ENCODE results near the gene PCBP3. TPM values are rescaled to one million over a fixed set of nuclear protein-coding genes. Genes with fewer than 3 reads are reported as not detected.

PCBP3 gene
- total RNA-seq, 4 donors from 2014 or later: 0.13 to 0.26 TPM; not detected in 2

DNA sequence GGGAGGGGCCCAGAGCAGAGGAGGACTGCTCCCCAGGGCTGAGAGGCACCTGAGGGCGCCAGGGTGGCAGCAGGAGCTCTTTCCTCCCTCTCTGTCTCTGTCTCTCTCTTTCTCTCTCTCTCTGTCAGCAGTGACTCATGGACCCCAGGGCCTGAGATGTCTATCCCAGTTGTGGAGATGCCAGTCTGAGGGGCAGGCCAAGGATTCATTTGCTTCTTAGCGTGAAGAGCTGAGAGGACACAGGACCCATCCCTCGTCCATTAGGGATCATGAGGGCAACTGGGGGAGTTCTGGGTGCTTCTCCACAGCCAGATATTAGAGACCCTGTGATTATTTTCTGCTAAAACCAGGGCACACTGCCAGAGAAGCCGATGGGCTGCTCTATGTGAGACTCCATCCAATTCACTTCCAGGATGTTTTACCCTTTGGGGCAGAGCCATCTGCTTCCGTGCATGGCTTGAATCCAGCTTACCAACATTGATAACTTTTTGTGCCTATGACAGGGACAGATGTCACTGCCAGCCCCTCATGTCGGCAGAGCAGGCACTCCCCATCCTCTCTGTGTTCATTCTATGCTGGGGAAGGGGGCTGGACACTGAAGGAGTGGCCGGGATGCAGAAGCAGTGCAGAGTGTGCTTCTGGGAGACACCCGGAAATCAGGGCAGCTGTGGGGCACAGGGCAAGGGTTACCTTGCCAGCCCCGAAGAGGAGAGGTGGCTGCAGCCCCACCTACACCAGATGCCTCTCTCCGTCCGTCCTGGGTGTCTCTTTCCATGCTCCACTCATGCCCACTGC, 4.1 kb upstream of the PCBP3 start:
- Histone ChIP-seq H3K4me3 (no peak overlapping the region), H3K27me3 (peaks cover 10 to 32% (median 27%) of the 10 kb centered on the region in 3 donors), H3K27ac (no peak overlapping the region), H3K4me1 (peaks cover 0 to 3% of the 10 kb centered on the region in 2 donors), H3K36me3 (no peaks in the 10 kb centered on the region), H3K9me3 (no peaks in the 10 kb centered on the region)
- ATAC-seq (no peak), DNase-seq (no peak)
- intact Hi-C loops (cut with DNase I; ENCODE audit: low total_unique reads) (no loop called here), in situ Hi-C loops (cut with MboI; ENCODE audit: low sequenced_read_pairs in 4 of 4) (no loop called here)
- TF ChIP-seq, protein P1, sequence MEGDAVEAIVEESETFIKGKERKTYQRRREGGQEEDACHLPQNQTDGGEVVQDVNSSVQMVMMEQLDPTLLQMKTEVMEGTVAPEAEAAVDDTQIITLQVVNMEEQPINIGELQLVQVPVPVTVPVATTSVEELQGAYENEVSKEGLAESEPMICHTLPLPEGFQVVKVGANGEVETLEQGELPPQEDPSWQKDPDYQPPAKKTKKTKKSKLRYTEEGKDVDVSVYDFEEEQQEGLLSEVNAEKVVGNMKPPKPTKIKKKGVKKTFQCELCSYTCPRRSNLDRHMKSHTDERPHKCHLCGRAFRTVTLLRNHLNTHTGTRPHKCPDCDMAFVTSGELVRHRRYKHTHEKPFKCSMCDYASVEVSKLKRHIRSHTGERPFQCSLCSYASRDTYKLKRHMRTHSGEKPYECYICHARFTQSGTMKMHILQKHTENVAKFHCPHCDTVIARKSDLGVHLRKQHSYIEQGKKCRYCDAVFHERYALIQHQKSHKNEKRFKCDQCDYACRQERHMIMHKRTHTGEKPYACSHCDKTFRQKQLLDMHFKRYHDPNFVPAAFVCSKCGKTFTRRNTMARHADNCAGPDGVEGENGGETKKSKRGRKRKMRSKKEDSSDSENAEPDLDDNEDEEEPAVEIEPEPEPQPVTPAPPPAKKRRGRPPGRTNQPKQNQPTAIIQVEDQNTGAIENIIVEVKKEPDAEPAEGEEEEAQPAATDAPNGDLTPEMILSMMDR (IDR thresholded peaks at IDR 0.05 in 4 of 5, conservative IDR thresholded peaks at IDR 0.05 in 1 of 5): no peak
- TF ChIP-seq POLR2A (IDR thresholded peaks at IDR 0.05): no peak

DNA sequence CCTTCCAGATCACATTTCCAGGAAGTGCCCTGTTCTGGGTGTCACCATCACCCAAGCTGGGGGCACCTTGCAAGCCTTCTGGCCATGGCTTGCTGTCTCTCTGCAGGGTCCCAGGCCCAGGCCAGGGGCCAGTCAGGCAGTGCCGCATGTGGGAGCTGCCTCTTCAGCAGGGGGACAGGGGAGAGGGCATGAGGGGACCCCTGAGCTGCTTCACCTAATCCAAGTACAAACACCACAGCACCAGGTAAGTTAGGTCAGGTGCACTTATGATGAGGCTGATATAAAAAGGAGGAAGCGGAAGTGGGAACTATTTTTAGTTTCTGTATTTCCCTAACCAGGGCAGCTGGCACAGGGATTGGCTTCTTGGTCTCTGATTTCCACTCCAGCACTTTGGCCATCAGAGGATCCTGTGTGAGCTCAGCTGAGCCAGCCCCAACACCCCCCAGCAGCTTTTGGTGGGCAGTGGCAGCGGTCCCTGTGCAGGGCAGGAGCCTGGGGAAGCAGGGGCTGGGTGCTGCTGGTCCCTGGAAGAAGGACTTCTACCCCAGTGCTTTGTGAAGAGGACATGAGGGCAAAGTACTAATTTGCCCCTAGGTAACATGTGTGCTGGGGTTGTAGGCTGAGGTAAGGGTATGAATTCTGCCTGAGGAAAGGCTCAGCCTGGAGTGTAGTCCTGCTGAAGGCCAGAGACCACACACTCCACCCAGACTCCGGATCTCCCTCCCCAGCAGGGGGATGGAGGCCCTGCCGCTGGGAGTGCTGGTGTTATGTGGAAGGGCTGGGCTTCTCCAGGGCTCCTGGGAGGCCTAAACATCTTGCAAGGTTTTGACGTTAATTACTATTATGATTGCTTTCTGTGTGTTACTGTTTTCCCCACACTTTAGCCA, 3.3 kb upstream of the PCBP3 start:
- no peak overlapping the region for H3K4me3 ChIP-seq
- H3K9me3 ChIP-seq: no peaks in the 10 kb centered on the region
- H3K27me3 ChIP-seq: peaks cover 18 to 41% (median 35%) of the 10 kb centered on the region in 3 donors
- H3K36me3 ChIP-seq: no peaks in the 10 kb centered on the region
- TF ChIP-seq, protein P1 (IDR thresholded peaks at IDR 0.05 in 4 of 5, conservative IDR thresholded peaks at IDR 0.05 in 1 of 5): no peak
- no peak for TF ChIP-seq POLR2A (IDR thresholded peaks at IDR 0.05)
- ATAC-seq (no peak), DNase-seq (no peak)
- H3K27ac ChIP-seq: no peak overlapping the region
- in situ Hi-C loops (cut with MboI; ENCODE audit: low sequenced_read_pairs in 4 of 4) (no loop called here), intact Hi-C loops (cut with DNase I; ENCODE audit: low total_unique reads) (no loop called here)
- H3K4me1 ChIP-seq: peaks cover 0 to 5% of the 10 kb centered on the region in 2 donors

DNA sequence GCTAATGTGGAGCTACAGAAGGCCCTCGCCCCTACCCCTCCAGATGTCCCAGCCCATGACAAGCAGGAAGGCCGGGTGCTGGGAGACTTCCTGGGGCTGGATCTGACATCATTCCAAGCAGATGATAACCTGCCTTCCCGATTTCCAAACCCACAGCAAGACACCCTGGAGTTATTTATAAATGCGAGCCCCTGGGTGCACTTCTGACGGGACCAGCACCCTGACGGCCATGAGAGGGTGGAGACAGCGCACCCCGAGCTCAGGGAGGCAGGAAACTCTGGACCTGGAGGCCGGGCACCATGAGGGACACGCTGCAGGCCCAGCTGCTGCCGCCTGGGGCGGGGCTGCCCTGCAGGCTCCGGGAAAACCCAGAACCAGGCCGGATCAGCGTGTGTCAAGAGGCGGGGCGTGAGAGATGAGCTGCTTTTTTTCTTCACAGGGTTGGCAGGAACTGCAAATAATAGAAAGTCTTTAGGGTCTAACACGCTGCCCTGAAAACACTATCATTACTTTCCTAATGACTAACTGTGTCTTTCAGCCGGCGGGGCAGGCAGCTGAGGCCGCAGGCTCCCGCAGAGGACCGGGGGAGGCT, 2.5 kb upstream of the PCBP3 start:
- H3K27ac ChIP-seq: no peak overlapping the region
- TF ChIP-seq, protein P1 (IDR thresholded peaks at IDR 0.05 in 4 of 5, conservative IDR thresholded peaks at IDR 0.05 in 1 of 5): no peak
- TF ChIP-seq POLR2A (IDR thresholded peaks at IDR 0.05): no peak
- no peak overlapping the region for H3K4me3 ChIP-seq
- H3K9me3 ChIP-seq: no peaks in the 10 kb centered on the region
- in situ Hi-C loops (cut with MboI; ENCODE audit: low sequenced_read_pairs in 4 of 4) (no loop called here), intact Hi-C loops (cut with DNase I; ENCODE audit: low total_unique reads) (no loop called here)
- H3K4me1 ChIP-seq: peaks cover 0 to 5% of the 10 kb centered on the region in 2 donors
- ATAC-seq (no peak), DNase-seq (no peak)
- peaks cover 24 to 46% (median 38%) of the 10 kb centered on the region in 3 donors for H3K27me3 ChIP-seq
- H3K36me3 ChIP-seq: no peaks in the 10 kb centered on the region

DNA sequence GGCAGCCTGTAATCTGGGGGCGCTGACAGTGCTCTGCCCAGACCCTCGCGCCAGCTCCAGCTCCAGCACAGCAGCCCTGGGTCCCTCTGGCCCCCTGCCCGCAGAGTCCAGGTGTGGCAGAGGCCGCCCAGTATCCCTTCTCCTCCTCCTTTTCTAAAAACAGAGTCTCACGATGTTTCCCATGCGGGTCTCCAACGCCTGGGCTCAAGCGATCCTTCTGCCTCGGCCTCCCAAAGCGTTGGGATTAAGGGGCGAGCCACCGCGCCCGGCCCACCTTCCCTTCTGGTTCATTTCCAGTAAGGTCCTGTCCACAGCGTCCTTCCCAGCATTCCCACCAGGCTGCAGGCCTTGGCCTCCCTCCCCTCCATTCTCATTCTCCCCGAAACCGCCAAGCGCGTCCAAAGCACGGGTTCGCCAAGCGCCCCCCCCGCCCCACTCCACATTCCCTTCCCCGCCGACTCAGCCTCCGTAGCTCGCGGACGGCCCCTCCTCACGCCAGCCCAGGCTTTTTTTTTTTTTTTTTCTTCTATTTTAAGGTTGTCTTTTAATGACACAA, 2.0 kb upstream of the PCBP3 start:
- no peak for ATAC-seq

More for the DNA sequence above, 2.0 kb upstream of the PCBP3 start:
- Histone ChIP-seq H3K4me1 (peaks cover 0 to 5% of the 10 kb centered on the region in 2 donors), H3K9me3 (no peaks in the 10 kb centered on the region), H3K27me3 (peaks cover 29 to 46% (median 41%) of the 10 kb centered on the region in 3 donors), H3K4me3 (no peak overlapping the region), H3K36me3 (no peaks in the 10 kb centered on the region), H3K27ac (no peak overlapping the region)
- no peak for DNase-seq
- no peak for TF ChIP-seq POLR2A (IDR thresholded peaks at IDR 0.05)
- TF ChIP-seq, protein P1 (IDR thresholded peaks at IDR 0.05 in 4 of 5, conservative IDR thresholded peaks at IDR 0.05 in 1 of 5): no peak
- intact Hi-C loops (cut with DNase I; ENCODE audit: low total_unique reads): no loop called here
- in situ Hi-C loops (cut with MboI; ENCODE audit: low sequenced_read_pairs in 4 of 4): no loop called here

Data from gastrocnemius medialis (tissue), 4 donors.